Activated T-cell treated with anti-CD3 and anti-CD28 coated beads, Interleukin-2, amount 50 U/mL, for 1 hour (primary cell): ENCODE measurements around the gene PGPEP1.
"Not testable (repeated sequence)": the region's sequence is repeated elsewhere in the genome, so short reads cannot be mapped to it uniquely, and the experiment has no call there.

ENCODE experiments used
- DNase-seq: peaks from one replicate; pipeline ENCODE4 v3.0.0-alpha.2; 2020

PGPEP1 gene

DNA sequence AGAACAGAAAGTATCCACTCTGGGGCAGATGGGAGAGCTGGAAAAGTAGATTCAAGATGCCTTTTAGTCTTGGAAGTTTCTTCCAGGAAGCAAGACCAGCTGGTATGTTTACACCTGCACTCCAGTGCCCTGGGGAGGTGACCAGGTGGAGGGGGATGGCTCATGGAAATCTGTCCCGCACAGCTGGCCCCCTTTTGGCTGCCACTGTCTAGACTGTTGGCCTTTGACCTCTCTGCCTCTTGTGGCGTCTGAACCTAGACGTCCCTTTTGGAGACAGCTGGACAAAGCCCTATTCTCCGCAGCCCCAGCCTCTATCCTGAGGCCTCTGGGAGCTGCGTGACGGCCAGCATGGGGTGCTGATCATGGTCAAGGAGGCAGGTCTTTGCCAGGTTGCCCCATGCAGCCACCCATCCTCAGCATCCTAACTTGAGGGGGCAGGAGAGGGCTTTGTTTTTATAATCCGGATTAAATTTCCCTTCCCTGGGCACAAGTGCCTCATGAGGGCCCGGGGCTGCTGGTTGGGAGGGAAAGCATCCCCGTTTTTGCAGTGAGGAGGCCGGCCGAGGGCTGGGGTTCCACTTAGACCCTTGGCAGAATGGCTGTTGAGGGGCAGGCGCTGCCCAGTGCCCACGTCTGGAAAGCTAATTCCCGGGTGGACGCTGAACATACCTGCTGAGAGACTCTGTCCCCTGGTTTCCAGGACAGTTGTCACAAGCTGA, 28.3 kb downstream of the PGPEP1 start:
- no peak for DNase-seq

GRCh38 chr19:18373407-18373891, 33.1 kb downstream of the PGPEP1 start:
- DNase-seq = no peak

DNA sequence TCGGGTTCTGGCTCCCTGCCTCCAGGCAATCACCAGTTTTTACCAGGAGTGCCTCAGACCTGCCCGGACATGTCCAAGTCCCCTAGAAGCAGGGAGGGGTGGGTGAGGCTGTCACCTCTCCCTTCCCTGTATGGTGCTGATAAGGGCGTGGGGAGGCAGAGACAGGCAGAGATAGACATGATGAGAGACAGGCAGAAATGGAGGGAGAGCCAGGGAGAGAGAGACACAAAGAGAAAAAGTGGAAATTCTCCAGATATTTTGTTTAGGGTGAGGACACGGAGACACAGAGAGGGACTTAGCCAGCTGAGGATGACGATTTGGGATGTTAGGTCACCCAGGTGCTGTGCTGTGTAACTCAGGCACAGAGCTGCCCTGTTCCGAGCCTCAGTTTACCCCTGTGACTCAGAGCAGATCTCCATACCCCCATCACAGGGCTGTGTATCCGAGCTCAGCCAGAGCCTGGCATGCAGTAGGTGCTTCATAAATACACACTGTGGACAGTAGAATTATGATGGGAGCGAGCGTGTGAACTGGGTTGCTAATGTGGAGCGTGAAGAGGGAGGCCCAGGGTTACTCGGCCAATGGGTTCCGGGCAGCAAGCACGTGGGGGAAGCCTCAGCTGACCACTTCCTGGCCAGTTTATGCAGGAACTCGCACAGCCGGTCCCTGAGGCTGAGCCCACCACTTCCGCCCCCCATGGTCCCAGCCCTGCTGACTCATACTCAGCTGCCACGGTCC, 33.7 kb downstream of the PGPEP1 start:
- no peak for DNase-seq

DNA sequence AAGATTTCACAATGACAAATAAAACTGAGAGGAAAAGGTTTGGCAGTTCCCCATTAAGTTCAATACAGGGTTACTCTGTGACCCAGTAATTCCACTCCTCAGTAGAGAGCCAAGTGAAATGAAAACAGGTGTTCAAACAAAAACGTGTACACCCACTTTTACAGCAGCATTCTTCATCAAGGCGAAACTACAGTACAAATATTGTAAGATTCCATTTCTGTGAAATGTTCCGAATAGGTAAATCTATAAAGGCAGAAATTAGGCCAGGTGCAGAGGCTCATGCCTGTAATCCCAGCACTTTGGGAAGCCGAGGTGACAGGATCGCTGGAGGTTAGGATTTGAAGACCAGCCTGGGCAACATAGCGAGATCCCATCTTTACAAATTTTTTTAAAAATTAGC, 36.6 kb downstream of the PGPEP1 start:
- no peak for DNase-seq

GRCh38 chr19:18379803-18380747, 39.7 kb downstream of the PGPEP1 start:
- no peak for DNase-seq

- DNase-seq = no peak
Measured at GRCh38 chr19:18380843-18381242, 40.4 kb downstream of the PGPEP1 start.

DNA sequence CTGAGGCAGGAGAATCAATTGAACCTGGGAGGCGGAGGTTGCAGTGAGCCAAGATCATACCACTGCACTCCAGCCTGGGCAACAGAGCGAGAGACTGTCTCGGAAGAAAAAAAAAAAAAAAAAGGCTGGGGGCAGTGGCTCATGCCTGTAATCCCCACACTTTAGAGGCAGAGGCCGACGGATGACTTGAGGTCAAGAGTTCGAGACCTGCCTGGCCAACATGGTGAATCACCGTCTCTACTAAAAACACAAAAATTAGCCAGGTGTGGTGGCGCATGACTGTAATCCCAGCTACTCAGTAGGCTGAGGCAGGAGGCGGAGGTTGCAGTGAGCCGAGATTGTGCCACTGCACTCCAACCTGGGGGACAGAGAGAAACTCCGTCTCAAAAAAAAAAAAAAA, 43.2 kb downstream of the PGPEP1 start:
- not testable (repeated sequence) for DNase-seq

- DNase-seq = no peak
Measured at GRCh38 chr19:18384775-18385174, 44.4 kb downstream of the PGPEP1 start.

DNA sequence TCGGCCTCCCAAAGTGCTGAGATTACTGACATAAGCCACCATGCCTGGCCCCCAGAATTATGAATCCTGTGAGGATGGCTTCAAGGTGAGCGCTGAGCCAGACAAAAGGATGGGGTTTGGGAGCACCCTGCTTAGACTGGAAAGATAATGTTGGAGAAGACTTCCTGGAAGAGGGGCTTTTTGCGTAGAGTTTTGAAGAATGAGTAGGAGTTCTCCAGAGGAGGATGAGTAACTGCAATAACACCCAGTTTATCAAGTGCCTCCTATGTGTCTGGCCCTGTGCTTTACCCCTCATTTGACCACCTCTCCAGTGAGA, 44.9 kb downstream of the PGPEP1 start:
- DNase-seq = no peak

DNA sequence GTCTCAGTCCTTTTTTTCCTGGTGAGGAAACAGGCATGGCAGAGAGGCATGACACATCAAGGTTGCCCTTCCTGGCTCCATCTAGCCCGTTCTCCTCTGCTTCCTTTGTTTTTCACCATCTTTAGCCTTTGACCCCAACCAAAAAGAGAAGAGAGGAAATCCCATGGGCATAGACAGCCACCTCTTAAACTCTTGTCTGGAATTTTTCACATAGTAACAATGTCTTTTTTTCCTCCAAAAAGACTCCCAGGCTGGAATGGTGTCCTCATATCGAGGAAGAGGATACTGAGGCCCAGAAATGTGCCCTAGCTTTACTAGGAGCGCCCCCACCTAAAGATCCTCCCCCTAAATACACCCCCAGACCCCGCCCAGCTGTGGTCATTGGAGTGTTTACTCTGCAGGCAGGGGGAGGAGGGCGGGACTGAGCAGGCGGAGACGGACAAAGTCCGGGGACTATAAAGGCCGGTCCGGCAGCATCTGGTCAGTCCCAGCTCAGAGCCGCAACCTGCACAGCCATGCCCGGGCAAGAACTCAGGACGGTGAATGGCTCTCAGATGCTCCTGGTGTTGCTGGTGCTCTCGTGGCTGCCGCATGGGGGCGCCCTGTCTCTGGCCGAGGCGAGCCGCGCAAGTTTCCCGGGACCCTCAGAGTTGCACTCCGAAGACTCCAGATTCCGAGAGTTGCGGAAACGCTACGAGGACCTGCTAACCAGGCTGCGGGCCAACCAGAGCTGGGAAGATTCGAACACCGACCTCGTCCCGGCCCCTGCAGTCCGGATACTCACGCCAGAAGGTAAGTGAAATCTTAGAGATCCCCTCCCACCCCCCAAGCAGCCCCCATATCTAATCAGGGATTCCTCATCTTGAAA, 45.5 kb downstream of the PGPEP1 start, which contains the start of gene GDF15:
GDF15 (plus strand) TSS at position 484 of the 868 bp plus-strand sequence; CDS start at position 516, 32 bp downstream.
- DNase-seq = peak; percentile 38

DNA sequence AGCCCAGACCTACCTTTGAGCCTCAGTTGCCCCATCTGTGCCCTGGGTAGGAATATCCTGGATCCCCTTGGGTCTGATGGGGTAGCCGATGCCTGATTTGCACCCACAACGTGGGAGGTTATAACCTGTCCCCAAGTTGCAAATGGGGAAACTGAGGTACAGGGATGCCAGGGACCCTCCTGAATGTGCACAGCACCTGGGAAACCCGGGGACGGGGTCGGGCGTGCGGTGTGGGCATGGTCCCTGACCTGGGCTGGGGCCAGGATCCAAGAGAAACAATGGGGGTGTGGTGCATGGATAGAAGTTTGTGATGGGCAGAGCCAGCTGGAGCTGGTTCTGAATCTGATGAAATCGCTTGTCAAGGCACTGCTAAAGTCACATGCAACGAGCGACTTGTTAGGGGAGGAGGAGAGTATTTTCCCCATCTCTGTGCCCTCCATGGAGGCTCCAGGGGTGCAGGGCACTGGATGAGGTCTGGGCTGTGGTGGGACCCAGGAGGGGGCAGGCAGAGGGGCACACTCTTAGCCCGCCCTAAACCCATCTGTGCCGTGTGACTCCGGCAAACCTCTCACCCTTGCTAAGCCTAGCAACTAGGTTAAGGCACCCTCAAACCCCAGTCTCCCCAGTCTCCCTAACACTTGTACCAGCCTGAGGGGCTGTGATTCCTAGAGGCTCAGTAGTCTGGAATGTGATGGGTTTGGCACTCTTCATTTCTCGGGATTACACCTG, 46.3 kb downstream of the PGPEP1 start:
- no peak for DNase-seq

DNA sequence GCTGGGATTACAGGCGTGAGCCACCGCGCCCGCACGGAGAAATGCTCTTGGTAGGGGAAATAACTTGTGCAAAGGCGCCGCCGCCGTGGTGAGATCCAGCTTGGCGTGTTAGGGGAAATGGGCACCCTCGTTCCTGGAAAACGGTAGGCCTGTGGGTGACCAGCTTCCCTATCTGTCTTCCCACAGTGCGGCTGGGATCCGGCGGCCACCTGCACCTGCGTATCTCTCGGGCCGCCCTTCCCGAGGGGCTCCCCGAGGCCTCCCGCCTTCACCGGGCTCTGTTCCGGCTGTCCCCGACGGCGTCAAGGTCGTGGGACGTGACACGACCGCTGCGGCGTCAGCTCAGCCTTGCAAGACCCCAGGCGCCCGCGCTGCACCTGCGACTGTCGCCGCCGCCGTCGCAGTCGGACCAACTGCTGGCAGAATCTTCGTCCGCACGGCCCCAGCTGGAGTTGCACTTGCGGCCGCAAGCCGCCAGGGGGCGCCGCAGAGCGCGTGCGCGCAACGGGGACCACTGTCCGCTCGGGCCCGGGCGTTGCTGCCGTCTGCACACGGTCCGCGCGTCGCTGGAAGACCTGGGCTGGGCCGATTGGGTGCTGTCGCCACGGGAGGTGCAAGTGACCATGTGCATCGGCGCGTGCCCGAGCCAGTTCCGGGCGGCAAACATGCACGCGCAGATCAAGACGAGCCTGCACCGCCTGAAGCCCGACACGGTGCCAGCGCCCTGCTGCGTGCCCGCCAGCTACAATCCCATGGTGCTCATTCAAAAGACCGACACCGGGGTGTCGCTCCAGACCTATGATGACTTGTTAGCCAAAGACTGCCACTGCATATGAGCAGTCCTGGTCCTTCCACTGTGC, 47.9 kb downstream of the PGPEP1 start:
- DNase-seq = peak; percentile 88

- no peak for DNase-seq
Measured at GRCh38 chr19:18388960-18389725, 48.7 kb downstream of the PGPEP1 start.

DNA sequence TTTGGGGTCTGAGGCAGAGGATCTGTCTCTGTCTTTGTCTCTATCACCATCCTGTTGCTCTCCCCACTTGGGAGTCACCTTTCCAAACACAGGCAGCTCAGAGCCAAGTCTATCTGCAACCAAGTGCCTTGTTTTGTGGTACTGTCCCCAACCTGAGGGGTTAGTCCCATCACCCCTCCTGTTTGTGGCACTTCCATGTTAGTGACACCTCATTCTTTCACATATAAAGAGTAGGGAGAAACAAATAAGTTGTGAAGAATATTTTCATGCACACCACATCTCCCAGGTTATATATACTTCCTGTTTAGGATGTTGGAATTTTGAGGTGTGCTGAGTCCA, 49.3 kb downstream of the PGPEP1 start:
- no peak for DNase-seq

GRCh38 chr19:18390065-18390907, 49.9 kb downstream of the PGPEP1 start:
- DNase-seq = no peak

DNA sequence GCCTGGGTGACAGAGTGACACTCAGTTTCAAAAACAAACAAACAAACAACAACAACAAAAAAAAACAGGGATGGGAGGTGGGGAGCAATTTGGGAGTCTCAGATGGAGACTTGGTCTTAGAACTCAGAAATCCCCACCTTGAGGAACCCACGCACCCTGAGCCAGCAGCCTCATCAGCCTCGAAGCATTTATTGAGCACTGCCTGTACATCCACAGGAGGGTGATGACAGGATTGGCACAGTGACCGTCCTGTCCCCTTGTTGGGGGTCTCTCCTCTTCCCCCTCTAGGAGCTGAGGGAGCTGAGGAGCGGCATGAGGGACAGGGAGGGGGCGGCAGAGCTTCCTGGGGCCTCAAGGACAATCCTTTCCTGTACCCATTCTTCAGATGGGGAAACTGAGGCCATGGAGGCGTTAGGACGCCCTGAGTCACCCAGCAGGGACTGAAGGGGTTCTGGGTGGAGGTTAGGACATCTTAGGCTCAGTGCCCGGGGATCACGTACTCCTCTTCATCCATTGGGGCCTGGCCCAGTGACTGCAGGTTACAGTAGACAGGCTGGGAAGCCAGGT, 51.2 kb downstream of the PGPEP1 start:
- no peak for DNase-seq

DNA sequence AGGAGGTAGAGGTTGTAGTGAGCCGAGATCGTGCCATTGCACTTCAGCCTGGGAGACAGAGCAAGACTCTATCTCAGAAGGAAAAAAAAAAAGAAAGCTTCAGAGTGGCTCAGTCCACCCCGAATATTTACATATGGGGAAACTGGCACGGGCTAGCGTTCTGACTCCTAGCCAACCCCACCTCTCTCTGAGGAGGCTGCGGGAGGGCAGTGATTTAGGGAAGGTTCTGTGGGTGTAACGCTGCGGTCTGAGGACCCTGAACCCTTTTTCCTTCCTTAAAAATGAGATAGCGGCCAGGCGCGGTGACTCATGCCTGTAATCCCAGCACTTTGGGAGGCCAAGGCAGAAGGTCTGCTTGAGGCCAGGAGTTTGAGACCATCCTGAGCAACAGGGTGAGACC, 52.0 kb downstream of the PGPEP1 start:
- DNase-seq = no peak

GRCh38 chr19:18392926-18393325, 52.5 kb downstream of the PGPEP1 start:
- DNase-seq = no peak

- DNase-seq = no peak
Measured at GRCh38 chr19:18393836-18394235, 53.4 kb downstream of the PGPEP1 start.
